ENCODE measurements around the gene EDEM3.
"Not testable (repeated sequence)": the region's sequence is repeated elsewhere in the genome, so short reads cannot be mapped to it uniquely, and the experiment has no call there.

Gene EDEM3

GRCh38 chr1:184769241-184769640, 14.6 kb upstream of the EDEM3 start:
- DNase-seq = no peak

GRCh38 chr1:184768467-184768866, 13.8 kb upstream of the EDEM3 start:
- no peak for DNase-seq

GRCh38 chr1:184767591-184767990, 12.9 kb upstream of the EDEM3 start:
- DNase-seq = no peak

- no peak for DNase-seq
These were observed 9.8 kb upstream of the EDEM3 start for GRCh38 chr1:184764483-184764882.

GRCh38 chr1:184763520-184763919, 8.9 kb upstream of the EDEM3 start:
- DNase-seq = not testable (repeated sequence)

GRCh38 chr1:184761969-184762485, 7.4 kb upstream of the EDEM3 start:
- DNase-seq = no peak

GRCh38 chr1:184759651-184760050, 5.0 kb upstream of the EDEM3 start:
- no peak for DNase-seq

DNA sequence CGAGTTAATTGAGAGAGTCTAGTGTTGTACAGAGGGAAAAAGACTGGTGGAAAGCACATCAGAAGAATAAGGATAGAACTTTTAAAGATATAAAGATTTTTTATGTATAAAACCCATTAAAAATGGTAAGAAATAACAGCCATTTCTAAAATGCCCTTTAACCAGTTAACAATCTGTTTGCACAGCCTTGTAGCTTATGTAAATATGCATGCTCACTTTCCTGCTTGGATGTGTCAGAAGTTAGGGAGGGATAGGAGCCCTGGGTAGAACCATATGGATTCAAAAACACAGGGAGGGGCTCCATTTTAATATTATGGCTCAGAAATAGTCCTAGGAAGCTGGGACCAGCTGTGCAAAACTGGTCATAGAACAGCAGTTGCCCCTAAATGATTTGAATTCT, 4.5 kb upstream of the EDEM3 start:
- DNase-seq = no peak

DNA sequence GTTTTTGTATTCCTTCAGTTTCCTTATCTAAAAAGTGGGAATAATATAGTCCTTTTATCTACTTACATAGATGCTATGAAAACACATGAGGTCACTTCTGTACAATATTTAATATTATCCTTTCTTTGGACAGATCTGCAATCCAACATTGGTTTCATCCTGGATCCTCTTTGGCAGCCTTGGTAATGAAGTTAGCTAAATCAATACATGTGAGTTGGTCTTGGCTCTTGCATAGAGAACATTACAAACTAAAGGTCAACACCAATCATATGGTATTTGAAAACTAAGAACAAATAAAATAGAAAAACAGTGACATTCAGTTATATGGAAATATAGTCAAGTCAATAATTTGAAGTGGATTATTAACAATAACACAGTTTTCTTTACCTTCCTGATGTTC, 3.2 kb upstream of the EDEM3 start:
- no peak for DNase-seq

DNA sequence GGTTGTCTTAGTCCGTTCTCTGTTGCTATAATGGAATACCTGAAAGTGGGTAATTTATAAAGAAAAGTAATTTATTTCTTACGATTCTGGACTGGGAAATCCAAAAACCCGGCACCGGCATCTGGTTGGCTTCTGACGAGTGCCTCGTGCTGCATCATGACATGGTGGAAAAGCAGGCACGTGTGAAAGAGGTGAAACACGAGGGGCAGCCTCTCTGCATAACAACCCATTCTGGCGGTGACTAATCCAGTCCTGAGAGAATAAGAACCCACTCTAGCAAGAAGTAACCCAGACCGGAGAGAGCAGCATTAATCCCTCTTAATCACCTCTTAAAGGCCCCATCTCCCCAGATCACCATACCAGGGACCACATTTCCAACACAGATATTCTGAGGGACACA, 2.7 kb upstream of the EDEM3 start:
- DNase-seq = no peak

- DNase-seq = peak; percentile 56
These were observed 788 bp upstream of the EDEM3 start for GRCh38 chr1:184755226-184756065.

GRCh38 chr1:184753608-184754475, 816 bp downstream of the EDEM3 start:
- peak; percentile 12 for DNase-seq

- DNase-seq = no peak
These were observed 1.5 kb downstream of the EDEM3 start for GRCh38 chr1:184753117-184753516.

DNA sequence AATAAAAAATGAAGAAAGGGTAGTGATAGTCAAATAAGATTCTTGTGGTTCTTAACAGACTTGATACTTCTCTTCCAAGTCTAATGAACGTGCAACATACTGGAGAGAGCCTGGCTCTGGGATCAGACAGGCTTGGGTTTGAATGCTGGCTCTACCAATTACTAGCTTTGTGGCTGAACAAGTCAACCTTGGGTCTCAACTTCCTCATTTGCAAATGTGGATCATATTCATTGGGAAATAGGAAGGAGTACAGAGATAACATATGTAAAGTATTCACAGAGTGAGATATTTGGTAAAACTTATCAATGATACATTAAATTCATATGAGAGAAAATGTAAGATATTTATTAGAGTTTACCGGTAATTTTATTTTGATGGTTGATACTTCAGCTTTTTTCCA, 2.0 kb downstream of the EDEM3 start:
- no peak for DNase-seq

DNA sequence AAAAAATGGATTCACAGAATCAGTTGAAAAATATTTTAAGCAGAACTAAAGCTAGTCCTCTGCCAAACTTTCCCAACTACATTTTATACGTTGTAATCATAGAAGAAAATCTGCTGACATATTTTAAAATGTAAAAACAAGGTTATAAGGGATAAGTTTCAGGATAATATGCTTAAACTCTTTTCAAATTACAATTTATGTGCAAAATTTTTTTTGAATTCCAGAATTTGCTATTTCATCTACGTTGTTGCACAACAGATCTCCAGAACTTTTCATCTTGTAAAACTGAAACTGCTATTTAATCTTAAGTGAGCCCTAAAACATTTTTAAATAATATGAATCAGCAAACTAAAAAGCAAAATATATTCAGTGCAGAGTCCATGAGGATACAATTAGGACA, 5.9 kb downstream of the EDEM3 start:
- no peak for DNase-seq

- DNase-seq = no peak
These were observed 7.3 kb downstream of the EDEM3 start for GRCh38 chr1:184747089-184747955.

DNA sequence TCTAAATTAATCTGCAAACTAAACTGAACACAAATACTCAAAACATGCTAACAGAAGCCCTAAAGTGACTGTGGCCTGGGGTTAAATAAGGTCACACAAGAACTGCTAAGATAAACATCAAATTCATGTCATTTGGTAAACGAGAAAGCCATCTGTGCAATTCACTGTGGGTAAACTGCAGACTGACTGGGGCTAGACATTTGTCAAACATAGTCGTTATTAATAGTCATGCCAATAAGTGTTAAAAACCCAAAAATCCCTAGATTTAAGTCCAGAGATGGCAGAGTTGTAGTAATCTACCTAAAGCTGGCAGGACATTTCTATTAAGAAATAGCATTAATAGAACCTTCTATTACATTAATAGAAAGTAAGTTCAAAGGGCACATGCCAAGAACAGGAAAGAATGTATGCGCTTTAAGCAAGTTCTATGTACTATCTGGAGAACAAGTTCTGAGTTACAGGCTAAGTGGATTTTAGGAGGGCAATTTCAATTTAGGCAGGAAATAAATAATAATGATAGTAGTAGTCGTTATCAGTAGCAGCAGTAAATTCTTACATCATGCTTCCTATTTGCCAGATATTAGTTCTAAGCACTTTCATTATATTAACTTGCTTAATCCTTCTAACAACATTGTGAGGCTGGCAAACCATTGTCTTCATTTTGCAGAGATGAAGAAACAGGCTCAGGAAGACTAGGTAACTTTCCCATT, 8.6 kb downstream of the EDEM3 start:
- DNase-seq = no peak

- DNase-seq = no peak
These were observed 9.5 kb downstream of the EDEM3 start for GRCh38 chr1:184745110-184745509.

DNA sequence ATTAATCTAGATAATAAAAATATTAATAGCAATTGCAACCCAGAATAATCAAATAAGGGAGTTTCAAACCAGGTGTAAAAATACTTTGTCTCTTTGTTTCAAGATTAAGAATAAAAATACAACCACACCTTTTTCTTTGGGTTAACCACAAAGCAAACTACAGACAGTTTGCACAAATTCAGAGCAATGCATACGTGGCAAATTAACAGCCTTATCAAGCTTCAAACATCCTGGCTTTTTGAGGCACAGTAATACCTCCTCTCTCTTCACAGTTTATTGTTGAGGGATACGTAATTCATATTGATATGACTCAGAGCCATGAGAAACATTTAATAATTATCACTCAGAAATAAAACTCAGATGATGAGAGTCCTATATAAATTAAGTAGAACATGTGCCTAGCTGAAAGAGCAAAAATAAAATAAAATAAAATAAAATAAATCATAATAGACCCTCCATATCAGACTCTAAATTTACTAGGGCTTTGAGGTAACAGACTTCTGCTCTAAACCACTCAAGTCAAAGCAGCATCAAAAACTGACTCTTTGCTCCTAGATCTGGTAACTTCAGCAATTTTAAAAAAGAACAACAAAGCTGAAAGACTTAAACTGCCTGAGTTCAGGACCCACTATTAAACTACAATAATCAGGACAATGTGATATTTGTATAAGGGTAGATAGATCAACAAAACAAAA, 11.4 kb downstream of the EDEM3 start:
- no peak for DNase-seq

- DNase-seq = no peak
These were observed 14.3 kb downstream of the EDEM3 start for GRCh38 chr1:184740344-184740743.

DNA sequence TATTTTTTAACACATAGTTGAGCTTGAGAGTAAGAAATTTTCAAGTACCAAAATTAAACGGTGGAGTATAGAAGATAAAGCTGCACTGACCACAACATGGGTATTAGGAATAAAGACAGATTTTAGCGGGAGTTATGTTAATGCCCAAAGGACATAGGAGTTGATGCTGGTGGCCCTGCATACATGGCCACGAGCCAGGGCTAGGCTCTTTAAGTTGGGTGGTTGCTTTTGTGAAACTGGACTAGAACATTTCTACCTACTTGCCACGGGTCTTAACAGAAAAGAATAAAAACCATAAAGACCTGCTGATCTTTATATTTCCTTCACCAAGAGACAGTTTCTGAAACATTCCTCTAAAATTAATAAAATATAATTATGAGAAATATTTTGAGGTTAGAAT, 14.9 kb downstream of the EDEM3 start:
- no peak for DNase-seq

DNA sequence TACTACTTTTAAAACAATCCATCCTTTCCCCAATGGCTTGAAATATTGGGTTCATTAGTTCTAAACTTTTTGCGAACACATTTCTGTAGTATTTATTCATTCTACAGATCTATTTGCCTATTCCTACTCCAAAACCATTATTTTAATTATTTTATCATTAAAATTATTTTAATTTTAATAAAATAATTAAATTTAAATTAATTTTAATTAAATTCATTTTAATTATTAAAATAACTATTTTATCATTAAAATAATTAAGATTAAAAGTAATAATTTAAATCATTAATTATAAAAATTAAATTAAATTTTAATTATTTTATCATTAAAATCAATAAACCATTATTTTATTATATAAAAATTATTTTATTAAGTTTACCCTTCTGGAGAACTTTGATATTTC, 15.6 kb downstream of the EDEM3 start:
- DNase-seq = no peak
